ENCODE results near the gene SCUBE3. TPM values are rescaled to one million over a fixed set of nuclear protein-coding genes. Genes with fewer than 3 reads are reported as not detected.
A peak's percentile ranks its signal among the peaks of the same experiment; 100 is the strongest.

SCUBE3 gene
- total and polyA plus RNA-seq, 2 donors (not counting 1 experiment from before 2014, with no cell fraction given): not detected

DNA sequence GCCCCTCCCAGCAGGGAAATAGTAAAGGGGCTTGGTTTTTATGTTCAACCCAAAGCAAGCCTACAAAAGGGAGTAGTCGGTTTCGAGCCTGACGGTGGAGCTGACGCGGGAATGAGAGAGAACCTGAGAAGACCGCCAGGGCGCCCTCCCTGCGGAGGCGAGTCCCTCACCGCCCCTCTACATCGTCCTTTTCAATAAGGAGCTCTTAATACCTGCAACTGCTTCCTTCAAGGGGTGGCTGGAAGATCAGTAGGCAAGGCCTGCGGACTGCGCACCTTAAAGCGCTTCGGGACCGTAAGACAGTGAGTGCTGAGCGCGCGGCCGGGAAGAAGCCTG, 45.1 kb downstream of the SCUBE3 start:
- peak overlapping the region; percentile 83 for H3K9ac ChIP-seq (ENCODE audit: low read length)
- peak overlapping the region; percentile 63 to 90 (median 81) for H3K4me3 ChIP-seq (ENCODE audit: control extremely low read depth in 1 of 5, extremely low read depth in 1 of 5, insufficient read depth in 1 of 5, low read depth in 2 of 5, low read length in 4 of 5)
- H4K20me1 ChIP-seq (ENCODE audit: control insufficient read depth, insufficient read depth, low read length, poor library complexity, severe bottlenecking): no peaks in the 10 kb centered on the region
- intact Hi-C loops (cut with micrococcal nuclease): loop anchor here (1.0 to 2.0 kb wide), 5 partner anchors 44 to 502 kb away; partner anchors contain the start of genes FANCE and SNRPC
- peaks cover 15 to 24% of the 10 kb centered on the region in 2 donors for H3K4me1 ChIP-seq (ENCODE audit: control insufficient read depth in 2 of 2, insufficient read depth in 2 of 2, low read length in 2 of 2)
- peak overlapping the region; percentile 97 to 98 for H3K27ac ChIP-seq (ENCODE audit: low read length in 2 of 2)
- WGBS (ENCODE audit: insufficient coverage): 1% methylated on average over 20 of the region's 20 CpGs
- peaks cover 42% of the 10 kb centered on the region for H3K79me2 ChIP-seq (ENCODE audit: control insufficient read depth, insufficient read depth, low read length)
- ChIA-PET POLR2A (interaction anchor here (0.6 to 1.2 kb wide), 4 partner anchors 9 to 1999 kb away, joined by 3 to 4 read pairs (median 4); partner anchors contain the start of genes TBC1D22B and TMEM217), CTCF (interaction anchor here (0.6 to 3.4 kb wide), 6 partner anchors 15 to 1710 kb away, joined by 3 to 30 read pairs (median 4); partner anchors contain the start of gene DEF6)
- Mint-ChIP-seq H3K27me3 (no peaks in the 10 kb centered on the region), H3K4me3 (peak overlapping the region; percentile 99), H3K9me3 (ENCODE audit: insufficient read depth) (no peaks in the 10 kb centered on the region), H3K4me1 (peaks cover 42% of the 10 kb centered on the region), H3K27ac (peak overlapping the region; percentile 98)
- no peaks in the 10 kb centered on the region for H3K9me3 ChIP-seq (ENCODE audit: control extremely low read depth in 1 of 3, control insufficient read depth in 2 of 3, insufficient read depth in 1 of 3, low read length in 2 of 3)
- ATAC-seq (ENCODE audit: low read depth): peak; percentile 5
- no peak for DNase-seq
- TF ChIP-seq, protein P1, sequence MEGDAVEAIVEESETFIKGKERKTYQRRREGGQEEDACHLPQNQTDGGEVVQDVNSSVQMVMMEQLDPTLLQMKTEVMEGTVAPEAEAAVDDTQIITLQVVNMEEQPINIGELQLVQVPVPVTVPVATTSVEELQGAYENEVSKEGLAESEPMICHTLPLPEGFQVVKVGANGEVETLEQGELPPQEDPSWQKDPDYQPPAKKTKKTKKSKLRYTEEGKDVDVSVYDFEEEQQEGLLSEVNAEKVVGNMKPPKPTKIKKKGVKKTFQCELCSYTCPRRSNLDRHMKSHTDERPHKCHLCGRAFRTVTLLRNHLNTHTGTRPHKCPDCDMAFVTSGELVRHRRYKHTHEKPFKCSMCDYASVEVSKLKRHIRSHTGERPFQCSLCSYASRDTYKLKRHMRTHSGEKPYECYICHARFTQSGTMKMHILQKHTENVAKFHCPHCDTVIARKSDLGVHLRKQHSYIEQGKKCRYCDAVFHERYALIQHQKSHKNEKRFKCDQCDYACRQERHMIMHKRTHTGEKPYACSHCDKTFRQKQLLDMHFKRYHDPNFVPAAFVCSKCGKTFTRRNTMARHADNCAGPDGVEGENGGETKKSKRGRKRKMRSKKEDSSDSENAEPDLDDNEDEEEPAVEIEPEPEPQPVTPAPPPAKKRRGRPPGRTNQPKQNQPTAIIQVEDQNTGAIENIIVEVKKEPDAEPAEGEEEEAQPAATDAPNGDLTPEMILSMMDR (IDR thresholded peaks at IDR 0.05): peak; percentile 16
- TF ChIP-seq EZH2 (IDR thresholded peaks at IDR 0.05; ENCODE audit: borderline replicate concordance, insufficient read depth, low read depth, low read length, poor library complexity, severe bottlenecking): no peak
- H3K4me2 ChIP-seq (replicated peaks; ENCODE audit: low read depth, low read length, poor library complexity, severe bottlenecking): peak overlapping the region; percentile 77
- no peaks in the 10 kb centered on the region for H3K27me3 ChIP-seq (replicated peaks in 1 of 4; ENCODE audit: control extremely low read depth in 1 of 4, control insufficient read depth in 3 of 4, insufficient read depth in 4 of 4, low read length in 3 of 4)
- peak overlapping the region; percentile 70 for H2AFZ ChIP-seq (ENCODE audit: insufficient read depth, low read depth, low read length, poor library complexity, severe bottlenecking)
- H3K36me3 ChIP-seq (replicated peaks in 1 of 2; ENCODE audit: control extremely low read depth in 1 of 2, control insufficient read depth in 1 of 2, extremely low read depth in 1 of 2, insufficient read depth in 2 of 2, low read length in 1 of 2): no peaks in the 10 kb centered on the region

All from B cell (primary cell).